SK-N-SH treated with all-trans-retinoic acid at 6 μM for 48 hours (cell line): ENCODE data around the gene AKTIP.

ENCODE experiments used
- ATAC-seq: fragments of 200-7000 bp; cut with Tn5 transposase; 3 replicates; pipeline ENCODE4 v1.9.1; 2020; ENCODE audit warnings: mild to moderate bottlenecking, moderate library complexity
- ARNTL ChIP-seq: fragments of 450-650 bp; formaldehyde crosslinking; IDR thresholded peaks from 2 replicates; pipeline ENCODE4 v1.5.0; 2020; ENCODE audit warnings: low read depth, mild to moderate bottlenecking, moderate library complexity, borderline replicate concordance
- BACH2 ChIP-seq: fragments of 250-450 bp; sonication (Bioruptor Pico); IDR thresholded peaks from 2 replicates; pipeline ENCODE4 v1.9.0; 2021; ENCODE audit warnings: mild to moderate bottlenecking, borderline replicate concordance
- CREB5 ChIP-seq: fragments of 250-450 bp; sonication (Bioruptor Pico); IDR thresholded peaks from 2 replicates; pipeline ENCODE4 v1.5.1; 2020; ENCODE audit warnings: low read depth, mild to moderate bottlenecking, moderate library complexity
- CSDC2 ChIP-seq: fragments of 250-450 bp; sonication (Bioruptor Pico); IDR thresholded peaks from 2 replicates; pipeline ENCODE4 v1.5.0; 2020; ENCODE audit warnings: mild to moderate bottlenecking, moderate library complexity
- CSRNP3 ChIP-seq: fragments of 250-450 bp; sonication (Bioruptor Pico); IDR thresholded peaks from 2 replicates; pipeline ENCODE4 v1.5.1; 2021; ENCODE audit warnings: mild to moderate bottlenecking, moderate library complexity
- ESRRG ChIP-seq: fragments of 250-450 bp; sonication (Bioruptor Pico); IDR thresholded peaks from 2 replicates; pipeline ENCODE4 v1.6.1; 2021; ENCODE audit warnings: mild to moderate bottlenecking
- GLIS3 ChIP-seq: fragments of 250-450 bp; sonication (Bioruptor Pico); IDR thresholded peaks from 2 replicates; pipeline ENCODE4 v1.5.0; 2020; ENCODE audit warnings: mild to moderate bottlenecking, moderate library complexity
- ISL1 ChIP-seq: fragments of 250-450 bp; sonication (Bioruptor Pico); IDR thresholded peaks from 2 replicates; pipeline ENCODE4 v2.1.2; 2022; ENCODE audit warnings: mild to moderate bottlenecking, moderate library complexity
- POU6F1 ChIP-seq: fragments of 250-450 bp; sonication (Bioruptor Pico); IDR thresholded peaks from 2 replicates; pipeline ENCODE4 v1.8.0; 2021; ENCODE audit warnings: low read depth, mild to moderate bottlenecking, moderate library complexity, borderline replicate concordance
- PPARA ChIP-seq: fragments of 250-450 bp; sonication (Bioruptor Pico); IDR thresholded peaks from 2 replicates; pipeline ENCODE4 v1.5.0; 2020; ENCODE audit warnings: mild to moderate bottlenecking, borderline replicate concordance
- RARB ChIP-seq: fragments of 250-450 bp; sonication (Bioruptor Pico); IDR thresholded peaks from 2 replicates; pipeline ENCODE4 v1.8.0; 2021; ENCODE audit warnings: mild to moderate bottlenecking, moderate library complexity
- SNAI2 ChIP-seq: fragments of 250-450 bp; sonication (Bioruptor Pico); IDR thresholded peaks from 2 replicates; pipeline ENCODE4 v1.5.0; 2020; ENCODE audit warnings: mild to moderate bottlenecking, moderate library complexity
- TCF4 ChIP-seq: fragments of 250-450 bp; sonication (Bioruptor Pico); IDR thresholded peaks from 2 replicates; pipeline ENCODE4 v1.8.0; 2021; ENCODE audit warnings: mild to moderate bottlenecking, moderate library complexity, borderline replicate concordance
- TOX ChIP-seq: fragments of 250-450 bp; sonication (Bioruptor Pico); IDR thresholded peaks from 2 replicates; pipeline ENCODE4 v1.8.0; 2021; ENCODE audit warnings: mild to moderate bottlenecking, moderate library complexity, borderline replicate concordance
- TSHZ2 ChIP-seq: fragments of 250-450 bp; sonication (Bioruptor Pico); IDR thresholded peaks from 2 replicates; pipeline ENCODE4 v1.5.0; 2020; ENCODE audit warnings: mild to moderate bottlenecking, moderate library complexity
- ZC3H10 ChIP-seq: fragments of 250-450 bp; sonication (Bioruptor Pico); IDR thresholded peaks from 2 replicates; pipeline ENCODE4 v1.5.1; 2021; ENCODE audit warnings: mild to moderate bottlenecking, moderate library complexity
- ZFP3 ChIP-seq: fragments of 250-450 bp; sonication (Bioruptor Pico); IDR thresholded peaks from 2 replicates; pipeline ENCODE4 v1.5.0; 2020; ENCODE audit warnings: mild to moderate bottlenecking, moderate library complexity
- ZFP30 ChIP-seq: fragments of 450-650 bp; formaldehyde crosslinking; IDR thresholded peaks from 2 replicates; pipeline ENCODE4 v1.5.0; 2022; ENCODE audit warnings: mild to moderate bottlenecking, moderate library complexity
- ZNF565 ChIP-seq: fragments of 450-650 bp; formaldehyde crosslinking; conservative IDR thresholded peaks from 2 replicates; pipeline ENCODE4 v1.5.0; 2020; ENCODE audit warnings: low read depth, mild to moderate bottlenecking, moderate library complexity
- ZNF70 ChIP-seq: fragments of 450-650 bp; formaldehyde crosslinking; IDR thresholded peaks from 2 replicates; pipeline ENCODE4 v1.5.0; 2020; ENCODE audit warnings: mild to moderate bottlenecking, moderate library complexity
- ZNF8 ChIP-seq: fragments of 450-650 bp; formaldehyde crosslinking; IDR thresholded peaks from 2 replicates; pipeline ENCODE4 v1.5.0; 2020; ENCODE audit warnings: mild to moderate bottlenecking, moderate library complexity

AKTIP gene

GRCh38 chr16:53495325-53495724 lies 7.7 kb downstream of the AKTIP start:
- ATAC-seq: 0 out of 3 replicates have a peak, but pooled peaks have one; percentile 47
- no peak for TF ChIP-seq PPARA (CRISPR knock-in tag)
- no peak for TF ChIP-seq CSRNP3 (CRISPR knock-in tag)
- no peak for TF ChIP-seq GLIS3
- no peak for TF ChIP-seq ISL1 (CRISPR knock-in tag)
- no peak for TF ChIP-seq ZNF8
- no peak for TF ChIP-seq ZFP30 (CRISPR knock-in tag)
- no peak for TF ChIP-seq TOX
- TF ChIP-seq ZC3H10 (CRISPR knock-in tag): no peak

GRCh38 chr16:53494636-53495035 lies 8.4 kb downstream of the AKTIP start:
- no peak for ATAC-seq
- TF ChIP-seq ZNF70 (CRISPR knock-in tag) (no peak), ESRRG (CRISPR knock-in tag) (no peak), GLIS3 (no peak)

- ATAC-seq: no peak
Measured at GRCh38 chr16:53492503-53492902, 10.5 kb downstream of the AKTIP start.

GRCh38 chr16:53489755-53490154 lies 13.3 kb downstream of the AKTIP start:
- ATAC-seq: no peak
- no peak for TF ChIP-seq ISL1 (CRISPR knock-in tag)
- TF ChIP-seq ZFP3: no peak
- TF ChIP-seq RARB (CRISPR knock-in tag): no peak
- no peak for TF ChIP-seq ESRRG (CRISPR knock-in tag)
- no peak for TF ChIP-seq ARNTL (CRISPR knock-in tag)
- TF ChIP-seq CREB5 (CRISPR knock-in tag): no peak
- no peak for TF ChIP-seq POU6F1
- TF ChIP-seq SNAI2 (CRISPR knock-in tag): no peak

More at GRCh38 chr16:53492503-53492902, 10.5 kb downstream of the AKTIP start:
- no peak for TF ChIP-seq TSHZ2
- TF ChIP-seq TCF4 (CRISPR knock-in tag): no peak
- TF ChIP-seq BACH2: no peak
- no peak for TF ChIP-seq CREB5 (CRISPR knock-in tag)
- TF ChIP-seq ZNF565 (CRISPR knock-in tag): no peak
- TF ChIP-seq ZNF70 (CRISPR knock-in tag): no peak
- TF ChIP-seq POU6F1: no peak
- TF ChIP-seq ARNTL (CRISPR knock-in tag): no peak
- TF ChIP-seq CSDC2: no peak
- TF ChIP-seq ZNF8: no peak
